Activated CD4-positive, alpha-beta T cell treated with anti-CD3 and anti-CD28 coated beads for 24 hours (primary cell): ENCODE results near the gene GIMAP7.
"Not testable (repeated sequence)": the region's sequence is repeated elsewhere in the genome, so short reads cannot be mapped to it uniquely, and the experiment has no call there.

Experiments
- DNase-seq, 2 donors: peaks; one replicate each; pipeline ENCODE4 v3.0.0-alpha.2; 2020; ENCODE audit warnings: low read depth in 2 of 2

Gene GIMAP7

GRCh38 chr7:150513758-150514157 is 914 bp upstream of the GIMAP7 start:
- no peak for DNase-seq

GRCh38 chr7:150515248-150516147 is 826 bp downstream of the GIMAP7 start:
- no peak for DNase-seq

- no peak for DNase-seq
These were observed 2.5 kb downstream of the GIMAP7 start for GRCh38 chr7:150516956-150517745.

GRCh38 chr7:150519310-150519709 is 4.6 kb downstream of the GIMAP7 start:
- no peak for DNase-seq

GRCh38 chr7:150520145-150520544 is 5.5 kb downstream of the GIMAP7 start:
- DNase-seq = no peak

GRCh38 chr7:150522931-150523330 is 8.3 kb downstream of the GIMAP7 start:
- DNase-seq = not testable (repeated sequence)

- DNase-seq = no peak
These were observed 9.3 kb downstream of the GIMAP7 start for GRCh38 chr7:150524018-150524417.

- DNase-seq = no peak
These were observed 17.0 kb downstream of the GIMAP7 start for GRCh38 chr7:150531704-150532103.

- no peak for DNase-seq
These were observed 23.6 kb downstream of the GIMAP7 start for GRCh38 chr7:150538259-150538658.

GRCh38 chr7:150553163-150553562 is 38.5 kb downstream of the GIMAP7 start:
- no peak for DNase-seq

GRCh38 chr7:150556521-150557138 is 42.0 kb downstream of the GIMAP7 start:
- DNase-seq = no peak

GRCh38 chr7:150560486-150560885 is 45.8 kb downstream of the GIMAP7 start:
- DNase-seq = no peak

GRCh38 chr7:150562919-150563318 is 48.2 kb downstream of the GIMAP7 start:
- no peak for DNase-seq

GRCh38 chr7:150564006-150564405 is 49.3 kb downstream of the GIMAP7 start:
- no peak for DNase-seq

GRCh38 chr7:150564566-150564965 is 49.9 kb downstream of the GIMAP7 start:
- no peak for DNase-seq

GRCh38 chr7:150565239-150565638 is 50.6 kb downstream of the GIMAP7 start:
- DNase-seq = no peak

GRCh38 chr7:150566123-150566522 is 51.5 kb downstream of the GIMAP7 start:
- DNase-seq = no peak

GRCh38 chr7:150566572-150566971 is 51.9 kb downstream of the GIMAP7 start:
- DNase-seq = no peak

GRCh38 chr7:150567169-150567568 is 52.5 kb downstream of the GIMAP7 start, which contains the start of gene GIMAP4:
Gene GIMAP4 (plus strand): TSS chr7:150567390. CDS start chr7:150569902, 2,512 bp downstream.
- DNase-seq = no peak

- no peak for DNase-seq
These were observed 53.2 kb downstream of the GIMAP7 start for GRCh38 chr7:150567871-150568301.

- no peak for DNase-seq
These were observed 54.0 kb downstream of the GIMAP7 start for GRCh38 chr7:150568714-150569113.
